Forelimb muscle (tissue), 1 donor: ENCODE measurements around the gene MESP1. TPM values are rescaled to one million over a fixed set of nuclear protein-coding genes. Genes with fewer than 3 reads are reported as not detected.

Experiments
- DNase-seq: peaks from one replicate; pipeline ENCODE4 v3.0.0-alpha.2; 2013; ENCODE audit warnings: low read depth
- polyA plus RNA-seq: library from polyadenylated mRNA; unstranded; fragments of 120-200 nt; gene quantifications from one replicate; pipeline ENCODE4 v1.2.1, GENCODE V29; 2013; ENCODE audit not compliant: insufficient read length

Gene MESP1
- polyA plus RNA-seq, 1 donor, result 0.85 TPM

DNA sequence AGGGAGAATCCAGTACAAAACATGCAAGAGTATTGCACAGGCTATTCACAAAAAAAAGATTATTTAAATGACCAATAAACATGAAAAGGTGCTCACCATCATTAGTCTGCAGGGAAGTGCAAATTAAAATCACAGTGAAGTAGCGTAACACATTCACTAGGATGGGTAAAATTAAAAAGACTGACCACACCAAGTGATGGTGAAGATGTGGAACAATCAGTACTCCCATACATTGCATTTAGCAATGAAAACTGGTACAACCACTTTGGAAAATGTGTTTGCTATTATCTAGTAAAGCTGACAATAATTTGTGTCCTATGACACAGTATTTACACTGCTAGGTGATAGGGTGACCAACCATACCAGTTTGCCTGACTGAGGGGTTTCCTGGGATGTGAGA is 26.4 kb downstream of the MESP1 start:
- DNase-seq, result no peak

DNA sequence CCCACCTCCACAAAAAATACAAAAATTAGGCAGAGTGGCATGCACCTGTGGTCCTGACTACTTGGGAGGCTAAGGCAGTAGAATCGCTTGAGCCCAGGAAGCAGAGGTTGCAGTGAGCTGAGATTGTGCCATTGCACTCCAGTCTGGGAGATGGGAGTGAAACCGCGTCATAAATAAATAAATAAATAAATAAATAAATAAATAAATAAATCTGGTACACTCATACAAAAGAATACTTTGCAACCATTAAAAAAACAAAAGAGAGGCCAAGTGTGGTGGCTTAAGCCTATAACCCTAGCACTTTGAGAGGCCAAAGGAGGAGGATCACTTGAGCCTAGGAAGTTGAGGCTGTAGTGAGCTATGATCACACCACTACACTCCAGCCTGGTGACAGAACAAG is 28.0 kb downstream of the MESP1 start:
- no peak for DNase-seq

DNA sequence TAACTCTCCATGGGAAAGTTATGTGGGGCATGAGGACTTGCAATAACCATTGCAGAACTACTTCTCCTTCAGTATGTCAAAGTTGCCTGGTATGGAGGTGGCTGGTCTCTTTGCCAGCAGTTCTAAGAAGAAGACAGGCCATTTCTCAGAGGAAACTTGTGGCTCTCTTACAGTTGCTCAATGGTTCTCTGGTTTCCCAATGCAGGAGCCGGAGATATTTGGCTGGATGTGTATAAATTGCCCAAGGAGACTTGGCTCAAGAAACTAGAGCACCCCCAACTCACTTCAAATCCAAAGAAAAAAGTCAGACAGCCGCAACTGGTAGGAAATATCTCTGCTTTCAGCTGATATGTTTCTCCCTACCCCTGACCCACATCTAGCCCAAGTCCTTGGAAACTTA is 36.3 kb downstream of the MESP1 start:
- DNase-seq, result no peak

DNA sequence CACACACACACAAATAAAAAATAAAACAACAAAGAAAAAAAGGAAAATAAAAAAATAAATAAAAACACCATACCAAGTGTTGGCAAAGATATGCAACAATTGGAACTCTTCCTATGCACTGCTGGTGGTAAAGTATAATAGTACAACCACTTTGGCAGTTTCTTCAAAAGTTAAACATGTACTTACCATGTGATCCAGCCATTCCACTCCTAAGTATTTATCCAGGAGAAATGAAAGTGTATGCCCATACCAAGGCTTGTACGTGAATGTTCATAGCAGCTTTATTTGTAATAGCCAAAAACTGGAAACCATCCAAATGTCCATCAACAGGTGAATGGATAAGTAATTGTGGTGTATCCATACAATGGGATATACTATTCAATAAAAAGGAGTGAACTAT is 43.5 kb downstream of the MESP1 start:
- DNase-seq, result no peak

DNA sequence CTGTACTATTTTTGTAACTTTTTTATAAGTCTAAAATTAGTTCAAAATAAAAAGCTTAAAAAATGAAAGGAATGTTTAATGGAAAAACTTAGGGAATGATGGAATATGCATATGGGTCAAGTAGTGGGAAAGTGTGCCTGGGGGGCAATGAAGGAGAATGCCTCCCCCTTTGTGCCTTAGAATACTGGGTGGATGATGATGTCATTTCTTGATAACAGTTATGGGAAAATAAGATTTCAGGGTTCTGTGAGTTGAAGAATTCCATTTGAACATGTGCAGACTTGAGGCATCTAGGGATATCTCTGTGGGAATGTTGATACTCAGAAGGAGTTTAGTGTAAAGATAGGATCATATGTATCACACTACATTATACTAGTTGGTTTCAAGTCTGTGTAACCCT is 46.6 kb downstream of the MESP1 start:
- no peak for DNase-seq

Other genes with a start within 250 kb of the MESP1 start
- gene TICRR, start 175.8 kb downstream of the MESP1 start, polyA plus RNA-seq, result 4.1 TPM
- gene KIF7, start 95.8 kb downstream of the MESP1 start, polyA plus RNA-seq, result 5.7 TPM
- 0.32 TPM for gene PLIN1, start 71.9 kb downstream of the MESP1 start, polyA plus RNA-seq
- 4.5 TPM for gene PEX11A, start 60.5 kb downstream of the MESP1 start, polyA plus RNA-seq
- gene WDR93, start 60.4 kb downstream of the MESP1 start, polyA plus RNA-seq, result 0.18 TPM
- gene MESP2, start 25.1 kb upstream of the MESP1 start, polyA plus RNA-seq, result 0.35 TPM
- 9.9 TPM for gene ANPEP, start 63.6 kb upstream of the MESP1 start, polyA plus RNA-seq
- 25.4 TPM for gene AP3S2, start 142.7 kb upstream of the MESP1 start, polyA plus RNA-seq
- 13.8 TPM for gene ARPIN, start 161.7 kb upstream of the MESP1 start, polyA plus RNA-seq